Thyroid gland (tissue), 4 donors: ENCODE measurements around the gene CTDP1.

Source experiments
- CTCF ChIP-seq, 6 experiments: fragments of 200-600 bp in 3 of 6; fragments of 450-650 bp in 3 of 6; sonication (generic) in 3 of 6; IDR thresholded peaks; one replicate each; pipeline ENCODE4 v1.5.1; 2016 to 2019; ENCODE audit warnings: antibody characterized with exemption in 6 of 6, mild to moderate bottlenecking in 2 of 6, inconsistent platforms in 1 of 6, moderate library complexity in 1 of 6
- POLR2A ChIP-seq, 2 donors: fragments of 450-650 bp; IDR thresholded peaks; one replicate each; pipeline ENCODE4 v1.6.1; 2017; ENCODE audit warnings: antibody characterized with exemption in 2 of 2, mild to moderate bottlenecking in 2 of 2, moderate library complexity in 1 of 2

- TF ChIP-seq CTCF (IDR thresholded peaks at IDR 0.05) (no peak), POLR2A (IDR thresholded peaks at IDR 0.05) (no peak)
Observed at GRCh38 chr18:79769698-79770500, 90.3 kb downstream of the CTDP1 start.
